Lung (tissue), 12 donors: ENCODE data around the gene ARF6. TPM values are rescaled to one million over a fixed set of nuclear protein-coding genes. Genes with fewer than 3 reads are reported as not detected.
A peak's percentile ranks its signal among the peaks of the same experiment; 100 is the strongest.
"Not testable (repeated sequence)": the region's sequence is repeated elsewhere in the genome, so short reads cannot be mapped to it uniquely, and the experiment has no call there.

Experiments
- ATAC-seq: fragments of 200-7000 bp; cut with Tn5 transposase; one replicate; pipeline ENCODE4 v1.9.1; 2020; ENCODE audit warnings: moderate number of reproducible peaks; ENCODE audit not compliant: insufficient read depth, low FRiP score
- DNase-seq, 3 donors: peaks; one replicate each; pipeline ENCODE4 v3.0.0-alpha.2; 2013 to 2017
- H3K27ac ChIP-seq, 2 donors: one replicate each; pipeline ENCODE4 v1.5.1; 2013; ENCODE audit warnings: mild to moderate bottlenecking in 2 of 2, moderate library complexity in 2 of 2, control low read depth in 1 of 2, inconsistent platforms in 1 of 2, low read depth in 1 of 2, low read length in 1 of 2
- H3K27me3 ChIP-seq, 3 donors: one replicate each; pipeline ENCODE4 v1.5.1; 2013; ENCODE audit warnings: low read length in 2 of 3; ENCODE audit not compliant: control insufficient read depth in 3 of 3, insufficient read depth in 3 of 3
- H3K36me3 ChIP-seq, 4 donors: one replicate each; pipeline ENCODE4 v1.5.1; 2013; ENCODE audit warnings: low read length in 4 of 4, mild to moderate bottlenecking in 1 of 4, moderate library complexity in 1 of 4; ENCODE audit not compliant: control insufficient read depth in 4 of 4, insufficient read depth in 4 of 4
- H3K4me1 ChIP-seq, 5 donors: one replicate each; pipeline ENCODE4 v1.5.1; 2013; ENCODE audit warnings: low read length in 5 of 5, mild to moderate bottlenecking in 2 of 5, moderate library complexity in 1 of 5; ENCODE audit not compliant: control insufficient read depth in 5 of 5, insufficient read depth in 5 of 5
- H3K4me3 ChIP-seq: one replicate; pipeline ENCODE4 v1.5.1; 2013; ENCODE audit warnings: mild to moderate bottlenecking, control low read depth, moderate library complexity
- H3K9ac ChIP-seq, 2 donors: one replicate each; pipeline ENCODE4 v1.5.1; 2013; ENCODE audit warnings: low read length in 2 of 2, control low read depth in 1 of 2; ENCODE audit not compliant: insufficient read depth in 1 of 2
- H3K9me3 ChIP-seq, 4 donors: one replicate each; pipeline ENCODE4 v1.5.1; 2013; ENCODE audit warnings: low read length in 3 of 4, mild to moderate bottlenecking in 1 of 4, moderate library complexity in 1 of 4; ENCODE audit not compliant: control insufficient read depth in 4 of 4, insufficient read depth in 3 of 4
- CTCF ChIP-seq: IDR thresholded peaks from 2 replicates; pipeline ENCODE4 v1.5.1; 2012; ENCODE audit warnings: mild to moderate bottlenecking; ENCODE audit errors: control extremely low read depth, extremely low read depth
- WGBS, 2 donors: extraction: QIAGEN DNeasy Blood & Tissue Kit; methylation state at CpG; one replicate each; pipeline ENCODE4 v1.1.7; 2013; 5-methylcytosine and 5-hydroxymethylcytosine counted together
- polyA plus RNA-seq, 2 donors: library from polyadenylated mRNA; stranded (reverse); fragments of 200-250 nt; gene quantifications; one replicate each; pipeline ENCODE4 v1.2.1, GENCODE V29; 2013
- total RNA-seq, 2 donors: library from RNA; depleted of rRNA in 1 of 2; stranded (reverse); fragments of >200 nt in 1 of 2; gene quantifications; one replicate each; pipeline ENCODE4 v1.2.1, GENCODE V29; 2014 to 2021
- donor health status: control.
- donor health status: control.
- donor health status: Bipolar disorder and iron deficiency.
- donor health status: healthy.
- donor health status: DM: yes; HTN: yes; CAD: no.

Gene ARF6
- total and polyA plus RNA-seq, 4 donors, result 25.4 to 58.9 (median 46.6) TPM

DNA sequence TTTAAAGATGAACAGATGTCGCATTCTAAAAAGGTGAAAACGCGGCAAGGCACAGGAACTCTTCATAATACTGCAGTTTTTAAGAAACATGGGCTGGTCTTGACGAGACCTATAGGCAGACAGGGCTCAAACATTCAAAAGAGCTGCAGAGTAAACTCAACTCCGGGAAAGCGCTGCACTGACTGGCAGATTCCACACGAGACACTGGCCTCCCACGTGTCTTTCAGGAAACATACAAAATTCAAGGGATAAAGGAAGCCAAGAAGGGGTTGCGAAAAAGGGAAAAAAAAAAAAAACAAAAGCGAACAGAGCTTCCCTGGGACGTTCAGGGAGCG lies 614 bp upstream of the ARF6 start:
- Histone ChIP-seq H3K9me3 (peaks cover 0 to 2% (median 0%) of the 10 kb centered on the region in 4 donors), H3K4me3 (peak overlapping the region; percentile 74), H3K27me3 (no peaks in the 10 kb centered on the region), H3K4me1 (peaks cover 2 to 42% (median 6%) of the 10 kb centered on the region in 5 donors), H3K27ac (peak overlapping the region; percentile 99), H3K36me3 (peaks cover 0 to 17% (median 10%) of the 10 kb centered on the region in 4 donors), H3K9ac (peak overlapping the region; percentile 76 to 93)
- TF ChIP-seq CTCF, result no peak
- WGBS, 2 donors, result 0 to 1% methylated on average over 12 of the region's 12 CpGs
- DNase-seq, result peak; percentile 83 to 93 (median 93)
- ATAC-seq, result peak; percentile 44

- H3K4me1 ChIP-seq, result peaks cover 2 to 50% (median 7%) of the 10 kb centered on the region in 5 donors
Measured at GRCh38 chr14:49893309-49894213, 679 bp downstream of the ARF6 start.

DNA sequence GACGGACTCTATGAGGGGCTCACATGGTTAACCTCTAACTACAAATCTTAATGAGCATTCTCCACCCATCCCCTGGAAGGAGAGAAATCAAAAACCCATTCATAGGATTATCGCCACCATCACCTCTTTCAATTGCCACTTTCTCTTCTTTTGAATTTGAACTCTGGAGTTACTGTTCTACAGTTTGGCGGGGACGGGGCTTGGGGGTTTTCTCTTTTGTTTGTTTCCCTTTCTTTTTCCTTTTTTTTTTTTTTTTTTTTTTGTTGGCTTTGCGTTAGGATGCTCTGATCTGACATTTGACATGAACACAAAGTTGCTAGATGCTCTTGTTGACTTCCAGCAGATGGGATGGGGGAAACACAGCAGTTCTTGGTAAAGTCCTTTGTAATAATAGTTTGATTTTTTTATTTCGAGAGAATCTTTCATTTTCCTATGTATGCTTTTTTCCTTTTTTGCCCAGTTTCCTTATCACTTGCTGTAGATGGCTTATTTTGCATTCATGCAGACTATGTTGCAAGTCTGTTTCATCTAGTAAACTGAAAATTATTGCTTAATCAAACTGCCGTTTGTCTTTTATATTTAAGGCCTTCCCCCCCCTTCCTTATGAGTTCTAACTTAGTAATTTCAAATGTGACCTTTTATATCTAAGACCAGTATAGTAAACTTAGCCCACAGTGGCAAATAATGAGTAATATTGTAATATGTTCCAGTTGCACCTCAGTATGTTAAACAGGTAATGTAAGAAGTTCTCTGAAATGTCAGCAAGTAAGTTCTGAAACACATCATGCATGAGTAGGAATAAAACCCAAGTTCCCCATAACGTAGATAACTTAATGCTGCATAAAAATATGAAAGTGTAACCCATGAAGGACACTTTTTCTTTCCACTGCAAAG lies 1.6 kb downstream of the ARF6 start:
- 6 to 9% methylated on average over 8 of the region's 8 CpGs for WGBS, 2 donors
- peak overlapping the region; percentile 73 for H3K4me3 ChIP-seq
- peaks cover 2 to 52% (median 7%) of the 10 kb centered on the region in 5 donors for H3K4me1 ChIP-seq
- not testable (repeated sequence) for H3K27me3 ChIP-seq, ATAC-seq, DNase-seq, H3K9me3 ChIP-seq
- peaks cover 0 to 17% (median 10%) of the 10 kb centered on the region in 4 donors for H3K36me3 ChIP-seq
- H3K27ac ChIP-seq, result peak overlapping the region; percentile 99
- H3K9ac ChIP-seq, result peak overlapping the region; percentile 93 to 94

More at GRCh38 chr14:49893309-49894213, 679 bp downstream of the ARF6 start:
- Histone ChIP-seq H3K9me3 (peaks cover 0 to 2% (median 0%) of the 10 kb centered on the region in 4 donors), H3K27me3 (no peaks in the 10 kb centered on the region), H3K36me3 (peaks cover 0 to 17% (median 10%) of the 10 kb centered on the region in 4 donors), H3K4me3 (peak overlapping the region; percentile 73), H3K9ac (peak overlapping the region; percentile 93 to 94), H3K27ac (peak overlapping the region; percentile 99)
- 0% methylated on average over 82 to 85 of the region's 85 CpGs for WGBS, 2 donors
- TF ChIP-seq CTCF, result no peak
- peak; percentile 78 for ATAC-seq
- DNase-seq, result peak in 1 of 3 donors; percentile 13
